ENCODE results near the gene S1PR3. TPM values are rescaled to one million over a fixed set of nuclear protein-coding genes. Genes with fewer than 3 reads are reported as not detected.

S1PR3 gene
- total RNA-seq, 2 donors from 2014 or later = 26.8 to 34.7 TPM

DNA sequence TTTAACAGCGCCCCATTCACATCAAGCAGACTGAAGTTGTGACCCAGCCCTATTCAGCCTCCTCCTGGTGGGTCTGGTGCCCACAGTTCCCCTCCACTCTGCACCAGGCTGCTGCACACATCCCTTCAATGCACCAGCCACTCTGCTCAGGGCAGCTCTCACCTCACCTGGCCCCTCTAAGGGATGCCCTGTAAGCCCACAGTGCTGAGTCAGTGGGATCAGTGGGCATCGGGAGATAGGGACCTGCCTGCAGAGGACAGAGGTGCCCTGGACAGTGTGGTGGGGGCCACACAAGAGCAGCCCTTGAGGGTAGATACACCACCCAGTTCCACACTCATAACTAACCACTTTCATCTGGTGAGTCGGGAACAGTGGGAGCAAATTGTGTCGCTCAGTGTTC lies 38.3 kb upstream of the S1PR3 start:
- H3K27ac ChIP-seq = peak overlapping the region; percentile 46 to 51
- no peak for TF ChIP-seq CTCF (IDR thresholded peaks at IDR 0.05)
- H3K4me1 ChIP-seq = peaks cover 0 to 34% of the 10 kb centered on the region in 2 donors

GRCh38 chr9:88953381-88954029 lies 37.8 kb upstream of the S1PR3 start:
- H3K4me3 ChIP-seq = no peak overlapping the region
- no peaks in the 10 kb centered on the region for H3K9me3 ChIP-seq
- no peak for DNase-seq (ENCODE audit: low spot score)
- no peaks in the 10 kb centered on the region for H3K27me3 ChIP-seq
- H3K27ac ChIP-seq = peak overlapping the region; percentile 46 to 51
- H3K4me1 ChIP-seq = peaks cover 0 to 34% of the 10 kb centered on the region in 2 donors
- no peak for TF ChIP-seq CTCF (IDR thresholded peaks at IDR 0.05)
- no peaks in the 10 kb centered on the region for H3K36me3 ChIP-seq

More for the DNA sequence above, 38.3 kb upstream of the S1PR3 start:
- no peaks in the 10 kb centered on the region for H3K27me3 ChIP-seq
- H3K36me3 ChIP-seq = no peaks in the 10 kb centered on the region
- H3K4me3 ChIP-seq = no peak overlapping the region
- no peaks in the 10 kb centered on the region for H3K9me3 ChIP-seq
- no peak for DNase-seq (ENCODE audit: low spot score)

GRCh38 chr9:88954066-88954465 lies 37.2 kb upstream of the S1PR3 start:
- Histone ChIP-seq H3K9me3 (no peaks in the 10 kb centered on the region), H3K4me1 (peaks cover 0 to 33% of the 10 kb centered on the region in 2 donors), H3K27me3 (no peaks in the 10 kb centered on the region), H3K27ac (peak overlapping the region; percentile 46 to 51), H3K4me3 (no peak overlapping the region), H3K36me3 (no peaks in the 10 kb centered on the region)
- TF ChIP-seq CTCF (IDR thresholded peaks at IDR 0.05) = no peak
- DNase-seq (ENCODE audit: low spot score) = no peak

DNA sequence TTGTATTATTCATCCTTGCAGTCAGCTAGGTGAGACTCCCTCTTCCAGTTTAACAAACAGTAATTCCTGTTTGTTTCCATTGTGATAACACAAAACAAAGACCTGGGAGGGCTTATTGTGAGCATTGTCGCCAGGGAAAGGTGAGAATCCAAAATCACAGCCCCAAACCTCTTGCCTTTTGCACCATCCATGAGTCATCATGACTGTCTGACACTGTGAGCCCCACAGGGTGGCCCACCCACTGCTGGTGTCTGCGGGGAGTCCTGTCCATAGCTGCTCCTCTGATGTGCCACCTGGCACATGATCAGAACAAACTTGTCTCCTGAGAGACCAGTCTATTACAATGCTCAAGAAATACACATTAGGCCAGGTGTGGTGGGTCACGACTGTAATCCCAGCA lies 33.7 kb upstream of the S1PR3 start:
- Histone ChIP-seq H3K4me1 (peaks cover 0 to 8% of the 10 kb centered on the region in 2 donors), H3K27ac (no peak overlapping the region), H3K27me3 (no peaks in the 10 kb centered on the region), H3K4me3 (no peak overlapping the region), H3K9me3 (no peaks in the 10 kb centered on the region), H3K36me3 (no peaks in the 10 kb centered on the region)
- DNase-seq (ENCODE audit: low spot score) = no peak
- TF ChIP-seq CTCF (IDR thresholded peaks at IDR 0.05) = no peak

DNA sequence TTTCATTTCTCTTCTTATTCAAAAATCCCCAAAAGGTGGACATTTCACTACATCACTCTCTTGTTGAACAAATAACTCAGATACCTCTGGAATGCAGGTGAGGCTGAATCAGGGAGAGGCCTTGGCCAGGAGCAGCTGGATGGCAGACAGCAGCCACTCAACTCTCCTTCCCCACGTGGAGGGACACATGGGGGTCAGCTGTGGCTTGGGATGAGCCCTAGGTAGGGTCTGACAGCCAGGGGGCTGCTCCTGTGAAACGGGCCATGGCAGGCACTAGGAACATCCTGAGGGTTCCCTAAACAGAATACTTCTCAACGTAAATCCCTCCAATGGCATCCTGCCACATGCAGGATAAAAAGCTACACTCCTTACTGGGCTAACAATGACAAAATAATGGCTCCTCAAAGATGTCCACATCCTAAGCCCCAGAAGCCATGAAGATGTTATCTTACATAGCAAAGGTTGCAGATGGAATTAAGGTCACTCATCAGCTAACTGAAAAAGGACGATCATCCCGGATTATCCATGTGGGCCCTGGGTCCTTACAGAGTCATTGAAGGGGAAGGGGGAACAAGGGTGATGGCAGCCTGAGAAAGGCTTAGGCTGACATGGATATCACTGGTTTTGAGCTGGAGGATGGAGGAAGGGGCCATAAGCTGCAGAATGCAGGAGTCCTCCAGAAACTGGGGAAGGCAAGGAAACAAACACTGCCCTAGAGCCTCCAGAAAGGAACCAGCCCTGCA lies 31.4 kb upstream of the S1PR3 start:
- H3K9me3 ChIP-seq = no peaks in the 10 kb centered on the region
- no peak for TF ChIP-seq CTCF (IDR thresholded peaks at IDR 0.05)
- no peak overlapping the region for H3K27ac ChIP-seq
- no peaks in the 10 kb centered on the region for H3K27me3 ChIP-seq
- H3K36me3 ChIP-seq = no peaks in the 10 kb centered on the region
- no peak for DNase-seq (ENCODE audit: low spot score)
- no peaks in the 10 kb centered on the region for H3K4me1 ChIP-seq
- no peak overlapping the region for H3K4me3 ChIP-seq

Measured in right atrium auricular region (tissue), 2 donors.